Measurements from ENCODE around the gene HSF5. TPM values are rescaled to one million over a fixed set of nuclear protein-coding genes. Genes with fewer than 3 reads are reported as not detected.
A peak's percentile ranks its signal among the peaks of the same experiment; 100 is the strongest.

HSF5 gene
- total and polyA plus RNA-seq, 2 of the 13 experiments (the other 11 are each of a cell fraction or from before 2014, with no cell fraction given), result not detected

- no peak for TF ChIP-seq ZNF407 (CRISPR knock-in tag; IDR thresholded peaks at IDR 0.05; ENCODE audit: not compliant biosample characterization)
- TF ChIP-seq ZNF557 (CRISPR knock-in tag; IDR thresholded peaks at IDR 0.05), result no peak
- TF ChIP-seq ATF5 (CRISPR knock-in tag; IDR thresholded peaks at IDR 0.05; ENCODE audit: low read depth), result no peak
- TF ChIP-seq SNAI1 (CRISPR knock-in tag; IDR thresholded peaks at IDR 0.05; ENCODE audit: borderline replicate concordance), result no peak
- TF ChIP-seq GATA4 (IDR thresholded peaks at IDR 0.05; ENCODE audit: borderline replicate concordance, low read depth), result no peak
- TF ChIP-seq KAT8 (CRISPR knock-in tag; IDR thresholded peaks at IDR 0.05), result peak; percentile 17; the same call in 1 of the 2 replicates
- no peak for TF ChIP-seq ZFP82 (CRISPR knock-in tag; IDR thresholded peaks at IDR 0.05; ENCODE audit: borderline replicate concordance)
- no peak for TF ChIP-seq HCFC1 (IDR thresholded peaks at IDR 0.05; ENCODE audit: low read depth, low read length)
- peak; percentile 54; the same call in 1 of the 2 replicates for TF ChIP-seq HOXA3 (CRISPR knock-in tag; IDR thresholded peaks at IDR 0.05)
- no peak; the same call in 1 of the 2 replicates for TF ChIP-seq PHF8 (CRISPR knock-in tag; IDR thresholded peaks at IDR 0.05)
- TF ChIP-seq UBTF (CRISPR knock-in tag; IDR thresholded peaks at IDR 0.05), result no peak
- no peak for TF ChIP-seq ZNF20 (CRISPR knock-in tag; IDR thresholded peaks at IDR 0.05)
- TF ChIP-seq, protein P1, sequence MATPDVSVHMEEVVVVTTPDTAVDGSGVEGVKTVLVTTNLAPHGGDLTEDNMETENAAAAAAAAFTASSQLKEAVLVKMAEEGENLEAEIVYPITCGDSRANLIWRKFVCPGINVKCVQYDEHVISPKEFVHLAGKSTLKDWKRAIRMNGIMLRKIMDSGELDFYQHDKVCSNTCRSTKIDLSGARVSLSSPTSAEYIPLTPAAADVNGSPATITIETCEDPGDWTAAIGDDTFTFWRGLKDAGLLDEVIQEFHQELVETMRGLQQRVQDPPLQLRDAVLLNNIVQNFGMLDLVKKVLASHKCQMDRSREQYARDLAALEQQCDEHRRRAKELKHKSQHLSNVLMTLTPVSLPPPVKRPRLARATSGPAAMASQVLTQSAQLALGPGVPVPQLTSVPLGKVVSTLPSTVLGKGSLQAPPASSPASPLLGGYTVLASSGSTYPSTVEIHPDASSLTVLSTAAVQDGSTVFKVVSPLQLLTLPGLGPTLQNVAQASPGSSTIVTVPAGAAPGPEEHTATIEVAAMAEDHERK (CRISPR knock-in tag; IDR thresholded peaks at IDR 0.05; ENCODE audit: low read depth), result no peak
Observed at GRCh38 chr17:58414596-58414997, 73.6 kb downstream of the HSF5 start (continued).

Data from HepG2 (cell line).